Activated CD4-positive, alpha-beta T cell treated with anti-CD3 and anti-CD28 coated beads for 4 hours (primary cell): Measurements from ENCODE around the gene DCTN4.

Source experiments
- DNase-seq, 2 donors: peaks; one replicate each; pipeline ENCODE4 v3.0.0-alpha.2; 2020

DCTN4 gene

DNA sequence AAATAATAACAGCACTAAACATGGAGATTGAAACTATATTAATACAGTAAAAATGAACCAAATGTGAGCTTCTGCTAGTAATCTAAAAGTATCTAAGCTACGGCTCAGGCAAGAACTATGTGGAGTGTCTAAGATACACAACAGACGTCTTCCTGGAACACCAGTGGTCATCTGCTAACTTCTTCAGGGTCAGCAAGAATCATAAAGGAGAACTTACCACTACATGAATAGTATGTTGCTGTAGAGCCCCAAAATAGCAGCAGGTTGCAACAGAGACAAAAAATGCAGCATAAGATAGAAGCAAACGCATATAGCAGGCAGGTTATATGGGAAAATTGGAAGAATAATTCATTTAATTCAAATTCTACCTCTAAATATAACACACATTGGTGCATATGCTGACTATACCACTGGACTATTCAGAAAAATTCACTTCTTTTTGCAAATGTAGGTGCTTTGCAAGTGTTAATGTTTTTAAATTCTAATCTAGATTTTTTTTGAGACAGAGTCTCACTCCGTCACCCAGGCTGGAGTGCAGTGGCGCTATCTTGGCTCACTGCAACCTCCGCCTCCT is 27.1 kb downstream of the DCTN4 start:
- no peak for DNase-seq

DNA sequence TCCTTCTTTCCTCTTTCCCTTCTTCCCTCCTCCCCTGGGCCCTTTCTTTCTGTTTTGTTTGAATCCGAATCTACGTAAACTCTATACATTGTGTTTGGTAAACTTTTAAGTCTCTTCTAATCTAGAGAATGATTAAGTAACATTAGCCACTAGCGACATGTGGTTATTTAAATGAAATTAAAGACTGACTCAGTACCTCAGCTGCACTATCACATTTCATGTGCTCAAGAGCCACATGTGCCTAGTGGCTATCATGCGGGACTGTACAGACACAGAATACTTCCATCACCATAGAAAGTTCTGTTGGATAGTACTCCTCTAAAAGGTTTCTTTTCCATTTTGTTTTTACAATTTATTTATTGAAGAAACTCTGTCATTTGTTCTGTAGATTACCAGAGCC is 29.0 kb downstream of the DCTN4 start:
- DNase-seq = no peak

- no peak for DNase-seq
These were observed 35.0 kb downstream of the DCTN4 start for GRCh38 chr5:150723845-150724244.

GRCh38 chr5:150710165-150710564 is 48.7 kb downstream of the DCTN4 start:
- no peak for DNase-seq

DNA sequence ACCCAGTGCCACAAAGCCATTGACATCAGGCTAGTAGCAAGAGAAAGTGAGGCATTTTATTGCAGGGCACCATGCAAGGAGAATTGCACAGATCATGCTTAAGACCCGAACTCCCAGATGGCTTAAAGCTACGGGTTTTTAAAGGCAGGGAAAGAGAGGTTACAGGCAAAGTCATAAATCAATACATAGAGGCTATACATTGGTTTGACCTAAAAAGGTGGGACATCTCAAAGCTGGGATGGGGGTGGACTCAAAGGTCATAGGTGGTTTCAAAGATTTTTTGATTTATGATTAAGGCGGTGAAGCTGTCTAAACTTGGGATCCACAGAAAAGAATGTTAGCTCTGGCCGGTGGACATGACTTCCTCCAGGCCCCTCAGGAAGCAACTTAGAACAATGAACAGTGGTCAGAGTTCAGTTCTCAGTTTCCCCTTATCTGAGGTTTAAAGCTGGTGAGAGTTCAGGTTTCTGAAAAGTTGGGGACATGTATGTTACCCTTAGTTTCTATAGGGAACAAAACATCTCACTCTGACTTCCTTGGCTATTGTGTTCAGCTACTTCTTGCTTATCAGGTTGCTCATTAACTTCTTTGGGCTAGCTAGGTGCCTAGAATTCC is 51.9 kb downstream of the DCTN4 start:
- no peak for DNase-seq

GRCh38 chr5:150703762-150704161 is 55.1 kb downstream of the DCTN4 start:
- DNase-seq = no peak

DNA sequence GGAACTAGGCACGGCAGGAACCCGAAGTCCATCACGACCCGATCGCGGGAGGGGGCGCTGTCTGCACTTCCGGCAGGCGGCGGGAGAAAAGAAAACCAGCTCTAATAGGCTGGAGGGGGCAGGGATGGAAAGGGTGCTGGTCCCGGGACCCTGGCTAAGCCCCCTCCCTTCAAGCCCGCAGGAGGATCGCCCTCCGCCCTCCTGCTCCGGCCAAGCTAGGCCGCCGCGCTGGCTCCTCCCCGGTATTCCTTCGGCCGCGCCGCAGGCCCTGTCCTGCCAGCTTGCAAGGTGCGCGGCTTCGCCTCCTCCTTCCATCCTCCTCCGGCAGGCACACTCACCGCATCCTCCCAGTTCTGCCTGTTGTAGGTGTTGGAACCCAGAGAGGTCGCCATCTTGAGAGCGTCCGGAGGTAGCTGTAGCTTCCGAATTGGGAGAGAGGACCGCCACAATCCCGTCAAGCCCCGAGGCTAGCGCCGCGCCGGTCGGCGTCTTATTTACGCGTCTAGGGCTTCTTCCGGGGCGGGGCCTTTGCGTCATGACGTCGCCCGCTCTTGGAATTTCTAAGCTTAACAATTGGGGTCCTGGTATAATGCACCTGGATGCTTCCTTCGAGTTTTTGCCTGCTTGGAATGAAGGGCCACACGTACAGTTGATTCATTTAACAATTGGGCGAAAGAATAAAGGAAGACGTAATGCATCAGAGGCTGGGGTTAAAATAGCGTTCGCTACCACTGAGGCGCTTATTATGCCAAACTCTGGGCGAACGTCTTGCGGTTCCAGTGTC is 58.0 kb downstream of the DCTN4 start, which contains the start of gene RBM22:
RBM22 (minus strand) TSS at position 469 of the 784 bp plus-strand sequence; CDS start at position 392, 77 bp downstream.
- peak; percentile 87 to 89 for DNase-seq

- DNase-seq = no peak
These were observed 58.6 kb downstream of the DCTN4 start for GRCh38 chr5:150700246-150700593.

GRCh38 chr5:150694612-150695011 is 64.2 kb downstream of the DCTN4 start:
- DNase-seq = no peak

DNA sequence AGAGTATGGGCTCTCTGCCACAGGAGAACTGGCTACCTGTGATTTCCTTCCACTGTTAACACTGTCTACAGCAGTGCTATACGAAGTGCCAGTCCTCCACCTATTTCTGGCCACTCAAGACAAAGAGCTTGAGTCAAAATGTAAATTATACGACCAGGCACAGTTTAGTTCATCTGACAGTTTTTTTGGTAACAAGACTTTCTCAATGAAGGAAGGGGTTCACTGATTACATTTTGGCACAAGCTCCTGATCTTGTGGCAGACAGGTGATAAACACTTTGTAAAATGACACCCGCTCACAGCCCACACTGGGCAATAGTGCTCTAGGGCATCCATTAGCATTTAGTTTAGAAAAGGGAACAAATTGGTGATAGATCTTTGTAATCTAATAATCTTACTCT is 66.5 kb downstream of the DCTN4 start:
- DNase-seq = no peak

DNA sequence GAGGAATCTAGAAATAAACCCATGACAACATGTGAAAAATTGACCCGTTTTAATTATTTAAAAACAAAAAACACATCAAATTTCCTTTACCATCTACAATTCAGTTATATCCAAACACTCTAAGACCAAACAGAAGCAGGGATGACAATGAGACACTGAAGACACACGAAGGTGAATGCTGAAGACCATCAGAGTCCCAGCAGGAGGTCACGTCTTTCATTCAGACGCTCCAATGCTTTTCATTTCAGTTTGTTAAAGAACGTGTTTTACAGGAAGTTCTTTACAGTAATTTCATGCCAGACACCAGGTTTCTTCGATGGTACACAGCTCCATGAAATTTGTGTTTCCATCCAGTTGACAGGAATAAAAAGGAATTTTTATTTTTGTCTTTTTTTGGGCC is 68.1 kb downstream of the DCTN4 start:
- DNase-seq = no peak

DNA sequence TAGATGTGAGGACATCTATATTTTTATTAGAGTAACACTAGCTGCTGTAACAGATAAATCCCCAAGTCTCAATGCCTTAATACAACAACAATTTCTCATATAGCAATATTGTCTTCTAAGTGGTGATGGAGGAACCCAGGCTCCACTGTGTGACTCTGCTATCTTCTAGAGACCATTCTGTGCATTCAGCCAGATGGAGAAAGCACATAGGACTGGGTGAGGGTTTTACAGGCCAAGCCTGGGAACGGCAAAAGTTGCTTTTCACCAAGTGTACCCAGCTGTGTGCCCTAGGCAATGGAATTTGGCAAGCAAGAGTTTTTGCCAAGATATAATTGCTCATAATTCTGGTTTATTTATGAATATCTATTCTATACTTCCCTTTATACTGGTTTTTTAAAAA is 69.7 kb downstream of the DCTN4 start:
- no peak for DNase-seq

- no peak for DNase-seq
These were observed 82.2 kb downstream of the DCTN4 start for GRCh38 chr5:150676578-150676977.

GRCh38 chr5:150675069-150675468 is 83.7 kb downstream of the DCTN4 start:
- no peak for DNase-seq

DNA sequence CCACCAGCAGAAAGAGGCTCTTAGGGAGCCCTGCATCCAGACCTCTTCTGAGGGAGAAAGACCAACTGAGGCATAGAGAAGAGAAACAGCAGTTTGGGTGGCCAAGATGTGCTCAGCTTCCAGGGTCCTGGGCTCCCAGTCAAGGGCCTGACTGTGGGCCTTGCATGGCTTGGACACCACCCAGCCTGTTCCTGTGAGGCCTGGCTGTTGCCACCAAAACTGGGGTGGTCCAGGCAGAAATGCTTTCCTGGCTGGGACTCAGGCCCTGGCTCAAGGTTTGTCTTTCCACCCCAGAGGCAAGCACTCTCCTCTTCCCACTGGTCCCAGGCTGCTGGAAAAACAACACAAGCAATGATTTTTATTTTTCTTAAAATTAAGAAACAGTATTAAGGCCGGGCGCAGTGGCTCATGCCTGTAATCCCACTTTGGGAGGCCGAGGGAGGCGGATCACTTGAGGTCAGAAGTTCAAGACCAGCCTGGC is 84.4 kb downstream of the DCTN4 start:
- DNase-seq = no peak

GRCh38 chr5:150672884-150673275 is 85.9 kb downstream of the DCTN4 start:
- no peak for DNase-seq

DNA sequence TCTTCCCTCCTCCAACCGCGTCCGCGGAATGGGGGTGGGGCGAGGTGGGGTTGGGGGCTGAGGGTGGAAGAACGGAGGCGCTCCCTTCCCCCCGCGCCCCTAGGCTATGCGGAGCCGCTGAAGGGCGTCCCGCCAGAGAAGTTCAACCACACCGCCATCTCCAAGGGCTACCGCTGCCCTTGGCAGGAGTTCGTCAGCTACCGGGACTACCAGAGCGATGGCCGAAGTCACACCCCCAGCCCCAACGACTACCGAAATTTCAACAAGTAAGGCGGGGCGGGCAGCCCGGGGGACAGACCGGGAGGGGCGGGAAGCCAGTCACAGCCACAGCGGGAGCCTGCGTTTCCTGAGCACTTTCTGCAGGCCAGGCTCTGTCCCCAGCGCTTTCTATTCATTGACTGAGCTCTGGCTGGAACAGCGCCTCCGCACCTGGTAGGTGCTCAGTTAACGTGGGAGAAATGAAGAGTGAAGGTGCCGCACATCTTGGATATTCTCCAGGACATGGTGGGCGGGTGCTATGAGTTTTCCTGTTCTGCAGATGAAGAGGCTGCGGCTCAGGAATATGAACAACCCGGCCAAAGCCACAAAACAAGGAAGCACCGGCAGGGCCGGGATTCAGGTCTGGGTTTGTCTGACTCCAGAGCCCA is 86.5 kb downstream of the DCTN4 start:
- DNase-seq = peak; percentile 16 to 21

- DNase-seq = no peak
These were observed 87.1 kb downstream of the DCTN4 start for GRCh38 chr5:150671509-150672236.

- no peak for DNase-seq
These were observed 87.9 kb downstream of the DCTN4 start for GRCh38 chr5:150670948-150671310.

GRCh38 chr5:150670275-150670947 is 88.4 kb downstream of the DCTN4 start:
- no peak for DNase-seq

- no peak for DNase-seq
These were observed 93.8 kb downstream of the DCTN4 start for GRCh38 chr5:150665044-150665443.

GRCh38 chr5:150663936-150664335 is 94.9 kb downstream of the DCTN4 start:
- DNase-seq = no peak
